A549 (cell line): ENCODE measurements around the gene TSC22D3.

ENCODE experiments used
- BHLHE40 ChIP-seq: IDR thresholded peaks from 2 replicates; pipeline ENCODE4 v1.6.1; 2012; ENCODE audit warnings: low read depth, low read length, inconsistent platforms
- CEBPB ChIP-seq, 2 experiments: fragments of >200 bp in 1 of 2; sonication (Bioruptor Twin) in 1 of 2; formaldehyde crosslinking in 1 of 2; IDR thresholded peaks; 2 replicates each; pipeline ENCODE4 v1.6.1; 2012 to 2016
- EP300 ChIP-seq, 2 experiments: fragments of >200 bp; sonication (Bioruptor Twin); formaldehyde crosslinking; IDR thresholded peaks; 2 replicates in 1 of 2; 3 replicates in 1 of 2; pipeline ENCODE4 v1.6.1; 2016 to 2017
- JUN ChIP-seq, 2 experiments: fragments of >200 bp; sonication (Bioruptor Twin); formaldehyde crosslinking; IDR thresholded peaks; 2 replicates in 1 of 2; 3 replicates in 1 of 2; pipeline ENCODE4 v1.6.1; 2016 to 2017
- KDM1A ChIP-seq: fragments of 200-600 bp; sonication (generic); IDR thresholded peaks from 2 replicates; pipeline ENCODE4 v1.6.1; 2016; ENCODE audit warnings: low read depth, mild to moderate bottlenecking
- MAFK ChIP-seq: fragments of 450-650 bp; IDR thresholded peaks from 2 replicates; pipeline ENCODE4 v1.6.1; 2014; ENCODE audit not compliant: partially characterized antibody
- POLR2A ChIP-seq: IDR thresholded peaks from 2 replicates; pipeline ENCODE4 v1.6.1; 2012; ENCODE audit warnings: mild to moderate bottlenecking, low read length
- SMC3 ChIP-seq: fragments of >200 bp; sonication (Bioruptor Twin); formaldehyde crosslinking; IDR thresholded peaks from 3 replicates; pipeline ENCODE4 v1.6.1; 2018; ENCODE audit warnings: inconsistent platforms
- SREBF2 ChIP-seq: fragments of 450-650 bp; IDR thresholded peaks from 2 replicates; pipeline ENCODE4 v1.6.1; 2014; ENCODE audit warnings: mild to moderate bottlenecking, moderate library complexity
- TF ChIP-seq, protein P1 (sequence below): fragments of >200 bp; sonication (Bioruptor Twin); formaldehyde crosslinking; IDR thresholded peaks from 3 replicates; pipeline ENCODE4 v1.5.1; 2016
- TF ChIP-seq, protein P2 (sequence below): fragments of 450-650 bp; IDR thresholded peaks from 2 replicates; pipeline ENCODE4 v1.6.1; 2014; ENCODE audit warnings: antibody characterized with exemption
- TF ChIP-seq, protein P3 (sequence below): IDR thresholded peaks from 2 replicates; pipeline ENCODE4 v1.6.1; 2012; ENCODE audit warnings: low read depth, borderline replicate concordance

DNA sequence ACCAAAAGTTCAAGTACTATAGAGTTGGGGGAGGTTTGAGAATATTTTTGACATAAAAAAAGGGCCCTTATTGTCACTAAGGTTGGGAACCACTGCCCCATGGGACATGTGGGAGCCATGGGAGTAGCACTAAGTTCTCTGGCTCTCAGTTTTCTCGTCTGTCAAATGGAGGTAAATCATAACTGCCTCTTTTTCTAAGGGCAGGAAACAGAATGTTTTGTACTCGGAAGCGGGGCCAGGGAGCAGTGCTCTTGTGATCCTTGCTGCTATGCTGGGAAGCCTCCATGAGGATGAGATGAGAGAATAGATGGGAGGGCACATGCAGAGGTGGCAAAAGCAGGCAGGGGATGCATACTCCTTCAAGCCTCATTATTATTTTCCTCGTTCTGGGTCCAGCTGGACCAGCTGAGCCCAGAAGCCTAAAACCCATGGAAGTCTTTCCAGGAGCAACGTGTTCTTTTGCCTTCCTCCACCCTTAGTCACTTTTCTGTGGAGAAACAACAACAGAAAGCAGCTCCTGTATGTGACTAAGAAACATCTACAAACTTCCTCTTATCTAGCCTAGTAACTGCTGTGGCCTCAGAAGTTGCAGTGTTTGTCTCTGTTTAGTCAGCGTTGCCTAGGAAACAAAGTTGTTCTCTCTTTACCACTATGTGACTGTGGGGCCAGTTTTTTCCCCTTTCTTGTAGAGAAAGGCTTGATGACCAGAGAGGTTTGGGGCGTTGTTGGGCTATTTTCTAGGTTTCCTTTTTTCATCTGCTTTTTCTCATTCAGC is 64.8 kb downstream of the TSC22D3 start:
- TF ChIP-seq, protein P1, sequence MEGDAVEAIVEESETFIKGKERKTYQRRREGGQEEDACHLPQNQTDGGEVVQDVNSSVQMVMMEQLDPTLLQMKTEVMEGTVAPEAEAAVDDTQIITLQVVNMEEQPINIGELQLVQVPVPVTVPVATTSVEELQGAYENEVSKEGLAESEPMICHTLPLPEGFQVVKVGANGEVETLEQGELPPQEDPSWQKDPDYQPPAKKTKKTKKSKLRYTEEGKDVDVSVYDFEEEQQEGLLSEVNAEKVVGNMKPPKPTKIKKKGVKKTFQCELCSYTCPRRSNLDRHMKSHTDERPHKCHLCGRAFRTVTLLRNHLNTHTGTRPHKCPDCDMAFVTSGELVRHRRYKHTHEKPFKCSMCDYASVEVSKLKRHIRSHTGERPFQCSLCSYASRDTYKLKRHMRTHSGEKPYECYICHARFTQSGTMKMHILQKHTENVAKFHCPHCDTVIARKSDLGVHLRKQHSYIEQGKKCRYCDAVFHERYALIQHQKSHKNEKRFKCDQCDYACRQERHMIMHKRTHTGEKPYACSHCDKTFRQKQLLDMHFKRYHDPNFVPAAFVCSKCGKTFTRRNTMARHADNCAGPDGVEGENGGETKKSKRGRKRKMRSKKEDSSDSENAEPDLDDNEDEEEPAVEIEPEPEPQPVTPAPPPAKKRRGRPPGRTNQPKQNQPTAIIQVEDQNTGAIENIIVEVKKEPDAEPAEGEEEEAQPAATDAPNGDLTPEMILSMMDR: no peak
- TF ChIP-seq BHLHE40 (no peak), MAFK (no peak), POLR2A (no peak), SREBF2 (no peak), SMC3 (no peak), JUN (IDR thresholded peaks at IDR 0.05) (no peak), EP300 (IDR thresholded peaks at IDR 0.05) (no peak), KDM1A (no peak), CEBPB (IDR thresholded peaks at IDR 0.05) (no peak)
- TF ChIP-seq, protein P2, sequence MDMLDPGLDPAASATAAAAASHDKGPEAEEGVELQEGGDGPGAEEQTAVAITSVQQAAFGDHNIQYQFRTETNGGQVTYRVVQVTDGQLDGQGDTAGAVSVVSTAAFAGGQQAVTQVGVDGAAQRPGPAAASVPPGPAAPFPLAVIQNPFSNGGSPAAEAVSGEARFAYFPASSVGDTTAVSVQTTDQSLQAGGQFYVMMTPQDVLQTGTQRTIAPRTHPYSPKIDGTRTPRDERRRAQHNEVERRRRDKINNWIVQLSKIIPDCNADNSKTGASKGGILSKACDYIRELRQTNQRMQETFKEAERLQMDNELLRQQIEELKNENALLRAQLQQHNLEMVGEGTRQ: no peak
- TF ChIP-seq, protein P3, sequence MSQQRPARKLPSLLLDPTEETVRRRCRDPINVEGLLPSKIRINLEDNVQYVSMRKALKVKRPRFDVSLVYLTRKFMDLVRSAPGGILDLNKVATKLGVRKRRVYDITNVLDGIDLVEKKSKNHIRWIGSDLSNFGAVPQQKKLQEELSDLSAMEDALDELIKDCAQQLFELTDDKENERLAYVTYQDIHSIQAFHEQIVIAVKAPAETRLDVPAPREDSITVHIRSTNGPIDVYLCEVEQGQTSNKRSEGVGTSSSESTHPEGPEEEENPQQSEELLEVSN: no peak
